MM.1S (cell line): Measurements from ENCODE around the gene TOP2A.

Experiments
- DNase-seq: peaks from one replicate; pipeline ENCODE4 v3.0.0-alpha.2; 2015
- H2AFZ ChIP-seq: fragments of 300-600 bp; sonication (generic); 2 replicates; pipeline ENCODE4 v1.6.0; 2016; ENCODE audit warnings: antibody characterized with exemption, low read length
- H3F3A ChIP-seq: fragments of 300-600 bp; sonication (generic); 2 replicates; pipeline ENCODE4 v1.6.1; 2016; ENCODE audit warnings: mild to moderate bottlenecking, antibody characterized with exemption, low read length, moderate library complexity, mixed read lengths; ENCODE audit not compliant: insufficient read depth
- H3K27ac ChIP-seq: fragments of 300-600 bp; sonication (generic); 2 replicates; pipeline ENCODE4 v1.5.1; 2016; ENCODE audit warnings: mild to moderate bottlenecking, low read length
- H3K27me3 ChIP-seq: fragments of 300-600 bp; sonication (generic); replicated peaks from 2 replicates; pipeline ENCODE4 v1.6.0; 2016; ENCODE audit warnings: low read length; ENCODE audit not compliant: insufficient read depth
- H3K36me3 ChIP-seq: fragments of 300-600 bp; sonication (generic); replicated peaks from 2 replicates; pipeline ENCODE4 v1.6.1; 2016; ENCODE audit warnings: mild to moderate bottlenecking, low read length, mixed read lengths; ENCODE audit not compliant: insufficient read depth
- H3K4me1 ChIP-seq: fragments of 300-600 bp; sonication (generic); 2 replicates; pipeline ENCODE4 v1.6.1; 2016; ENCODE audit warnings: low read length, mixed read lengths
- H3K4me2 ChIP-seq: fragments of 300-600 bp; sonication (generic); 2 replicates; pipeline ENCODE4 v1.6.0; 2016; ENCODE audit warnings: low read depth, low read length
- H3K4me3 ChIP-seq: fragments of 300-600 bp; sonication (generic); 2 replicates; pipeline ENCODE4 v1.5.1; 2016; ENCODE audit warnings: low read length, mixed read lengths
- H3K79me2 ChIP-seq: fragments of 300-600 bp; sonication (generic); 2 replicates; pipeline ENCODE4 v1.6.1; 2016; ENCODE audit warnings: mixed run types, low read length, mixed read lengths
- H3K9ac ChIP-seq: fragments of 300-600 bp; sonication (generic); 2 replicates; pipeline ENCODE4 v1.6.1; 2016; ENCODE audit warnings: low read length, mixed read lengths
- H3K9me2 ChIP-seq: fragments of 300-600 bp; sonication (generic); replicated peaks from 2 replicates; pipeline ENCODE4 v1.6.1; 2016; ENCODE audit warnings: mild to moderate bottlenecking, low read length, mixed read lengths; ENCODE audit not compliant: insufficient read depth
- H3K9me3 ChIP-seq: fragments of 300-600 bp; sonication (generic); replicated peaks from 2 replicates; pipeline ENCODE4 v1.6.1; 2016; ENCODE audit warnings: mild to moderate bottlenecking, low read length, mixed read lengths; ENCODE audit not compliant: insufficient read depth
- H4K20me1 ChIP-seq: fragments of 300-600 bp; sonication (generic); 2 replicates; pipeline ENCODE4 v1.6.1; 2016; ENCODE audit warnings: mild to moderate bottlenecking, low read length, moderate library complexity, mixed read lengths; ENCODE audit not compliant: insufficient read depth
- CTCF ChIP-seq: fragments of 300-600 bp; sonication (generic); IDR thresholded peaks from 2 replicates; pipeline ENCODE4 v1.5.1; 2016; ENCODE audit warnings: antibody characterized with exemption, low read length, mixed read lengths
- EZH2 ChIP-seq: fragments of 300-600 bp; sonication (generic); optimal IDR thresholded peaks from 2 replicates; pipeline ENCODE3; 2017; ENCODE audit warnings: low read depth, mild to moderate bottlenecking, antibody characterized with exemption, low read length, mixed read lengths
- EZH2phosphoT487 ChIP-seq: fragments of 300-600 bp; sonication (generic); IDR thresholded peaks from 2 replicates; pipeline ENCODE4 v1.6.1; 2018; ENCODE audit warnings: antibody characterized with exemption, low read length

The TOP2A gene

GRCh38 chr17:40349895-40350688 is 67.6 kb downstream of the TOP2A start:
- no peak for DNase-seq
- Histone ChIP-seq H3K9me2 (no peaks in the 10 kb centered on the region), H3K79me2 (peaks cover 59% of the 10 kb centered on the region), H3K4me3 (no peak overlapping the region), H3K4me2 (no peak overlapping the region), H3F3A (peaks cover 7% of the 10 kb centered on the region; the same call in 1 of the 2 replicates), H3K27ac (no peak overlapping the region), H3K36me3 (peaks cover 7% of the 10 kb centered on the region; the same call in 1 of the 2 replicates), H2AFZ (no peak overlapping the region), H3K27me3 (no peaks in the 10 kb centered on the region), H4K20me1 (peaks cover 19% of the 10 kb centered on the region; the same call in 1 of the 2 replicates), H3K9me3 (no peaks in the 10 kb centered on the region), H3K9ac (no peak overlapping the region), H3K4me1 (peaks cover 5% of the 10 kb centered on the region; the same call in 1 of the 2 replicates)
- TF ChIP-seq EZH2 (no peak), EZH2phosphoT487 (no peak), CTCF (no peak)

GRCh38 chr17:40349477-40349894 is 68.2 kb downstream of the TOP2A start:
- Histone ChIP-seq H3K36me3 (peaks cover 7% of the 10 kb centered on the region; the same call in 1 of the 2 replicates), H3F3A (peaks cover 7% of the 10 kb centered on the region; the same call in 1 of the 2 replicates), H3K27me3 (no peaks in the 10 kb centered on the region), H3K9me2 (no peaks in the 10 kb centered on the region), H3K9ac (no peak overlapping the region), H3K9me3 (no peaks in the 10 kb centered on the region), H2AFZ (no peak overlapping the region), H4K20me1 (peaks cover 24% of the 10 kb centered on the region; the same call in 1 of the 2 replicates), H3K4me3 (no peak overlapping the region), H3K27ac (no peak overlapping the region), H3K4me1 (peaks cover 5% of the 10 kb centered on the region; the same call in 1 of the 2 replicates), H3K4me2 (no peak overlapping the region), H3K79me2 (peaks cover 65% of the 10 kb centered on the region)
- DNase-seq = no peak
- TF ChIP-seq EZH2phosphoT487 (no peak), CTCF (no peak), EZH2 (no peak)

GRCh38 chr17:40348562-40349476 is 68.9 kb downstream of the TOP2A start:
- no peaks in the 10 kb centered on the region for H3K27me3 ChIP-seq
- H3K9me3 ChIP-seq = no peaks in the 10 kb centered on the region
- H3F3A ChIP-seq = peaks cover 7% of the 10 kb centered on the region; the same call in 1 of the 2 replicates
- H2AFZ ChIP-seq = no peak overlapping the region
- peaks cover 5% of the 10 kb centered on the region; the same call in 1 of the 2 replicates for H3K4me1 ChIP-seq
- peaks cover 29% of the 10 kb centered on the region; the same call in 1 of the 2 replicates for H4K20me1 ChIP-seq
- H3K4me3 ChIP-seq = no peak overlapping the region
- peaks cover 7% of the 10 kb centered on the region; the same call in 1 of the 2 replicates for H3K36me3 ChIP-seq
- no peak overlapping the region for H3K4me2 ChIP-seq
- peaks cover 71% of the 10 kb centered on the region for H3K79me2 ChIP-seq
- no peak overlapping the region for H3K27ac ChIP-seq
- TF ChIP-seq EZH2phosphoT487 = no peak
- no peak for TF ChIP-seq EZH2
- no peak for TF ChIP-seq CTCF
- DNase-seq = no peak
- H3K9me2 ChIP-seq = no peaks in the 10 kb centered on the region
- no peak overlapping the region for H3K9ac ChIP-seq
